Measurements from ENCODE around the gene CTNNA1.

Gene CTNNA1

DNA sequence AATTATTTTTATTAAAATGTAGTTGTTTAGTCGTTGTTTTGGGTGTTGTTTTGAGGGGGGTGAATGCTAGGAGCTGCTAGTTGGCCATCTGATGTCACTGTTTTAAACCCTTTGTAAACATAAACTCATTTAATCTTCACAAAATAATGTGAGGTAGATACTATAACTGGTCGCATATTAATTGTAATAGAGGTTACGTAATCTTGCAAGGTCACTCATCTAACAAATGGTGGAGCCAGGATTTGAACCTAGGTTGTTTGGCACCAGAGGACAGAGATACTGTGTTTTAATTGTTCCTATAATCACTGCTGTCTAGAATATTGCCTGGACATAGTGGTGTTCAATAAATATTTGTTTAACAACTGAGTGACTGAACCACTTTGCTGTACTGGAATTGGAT is 67.5 kb downstream of the CTNNA1 start:
- no peaks in the 10 kb centered on the region for H3K79me2 ChIP-seq (ENCODE audit: insufficient read depth, low read length)

DNA sequence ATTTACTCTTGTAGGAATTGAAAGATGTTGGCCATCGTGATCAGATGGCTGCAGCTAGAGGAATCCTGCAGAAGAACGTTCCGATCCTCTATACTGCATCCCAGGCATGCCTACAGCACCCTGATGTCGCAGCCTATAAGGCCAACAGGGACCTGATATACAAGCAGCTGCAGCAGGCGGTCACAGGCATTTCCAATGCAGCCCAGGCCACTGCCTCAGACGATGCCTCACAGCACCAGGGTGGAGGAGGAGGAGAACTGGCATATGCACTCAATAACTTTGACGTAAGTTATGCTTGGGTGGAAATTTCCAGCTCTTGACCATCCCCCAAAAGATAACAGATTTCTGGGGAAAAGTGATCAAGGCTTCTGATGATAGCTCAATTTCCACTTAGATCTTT is 71.3 kb downstream of the CTNNA1 start:
- TF ChIP-seq, protein P1, sequence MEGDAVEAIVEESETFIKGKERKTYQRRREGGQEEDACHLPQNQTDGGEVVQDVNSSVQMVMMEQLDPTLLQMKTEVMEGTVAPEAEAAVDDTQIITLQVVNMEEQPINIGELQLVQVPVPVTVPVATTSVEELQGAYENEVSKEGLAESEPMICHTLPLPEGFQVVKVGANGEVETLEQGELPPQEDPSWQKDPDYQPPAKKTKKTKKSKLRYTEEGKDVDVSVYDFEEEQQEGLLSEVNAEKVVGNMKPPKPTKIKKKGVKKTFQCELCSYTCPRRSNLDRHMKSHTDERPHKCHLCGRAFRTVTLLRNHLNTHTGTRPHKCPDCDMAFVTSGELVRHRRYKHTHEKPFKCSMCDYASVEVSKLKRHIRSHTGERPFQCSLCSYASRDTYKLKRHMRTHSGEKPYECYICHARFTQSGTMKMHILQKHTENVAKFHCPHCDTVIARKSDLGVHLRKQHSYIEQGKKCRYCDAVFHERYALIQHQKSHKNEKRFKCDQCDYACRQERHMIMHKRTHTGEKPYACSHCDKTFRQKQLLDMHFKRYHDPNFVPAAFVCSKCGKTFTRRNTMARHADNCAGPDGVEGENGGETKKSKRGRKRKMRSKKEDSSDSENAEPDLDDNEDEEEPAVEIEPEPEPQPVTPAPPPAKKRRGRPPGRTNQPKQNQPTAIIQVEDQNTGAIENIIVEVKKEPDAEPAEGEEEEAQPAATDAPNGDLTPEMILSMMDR (conservative IDR thresholded peaks at IDR 0.05; ENCODE audit: low read length), result no peak
- TF ChIP-seq EZH2phosphoT487 (IDR thresholded peaks at IDR 0.05; ENCODE audit: borderline replicate concordance), result no peak
- H2AFZ ChIP-seq (ENCODE audit: low read length), result no peak overlapping the region
- H3K4me1 ChIP-seq (ENCODE audit: insufficient read depth, low read length, poor library complexity, severe bottlenecking), result peaks cover 4% of the 10 kb centered on the region
- no peak overlapping the region for H3K4me2 ChIP-seq (ENCODE audit: low read depth, low read length, poor library complexity, severe bottlenecking)
- no peak overlapping the region for H3K4me3 ChIP-seq (ENCODE audit: low read length, poor library complexity, severe bottlenecking)
- no peaks in the 10 kb centered on the region for H3K9me3 ChIP-seq (ENCODE audit: insufficient read depth, low read depth, low read length)
- H3K9ac ChIP-seq (ENCODE audit: low read depth, low read length, poor library complexity, severe bottlenecking), result no peak overlapping the region
- peaks cover 5% of the 10 kb centered on the region for H4K20me1 ChIP-seq (ENCODE audit: insufficient read depth, low read length, poor library complexity, severe bottlenecking)
- no peaks in the 10 kb centered on the region for H3K27me3 ChIP-seq (ENCODE audit: insufficient read depth, low read length, poor library complexity, severe bottlenecking)
- peaks cover 11% of the 10 kb centered on the region; the same call in 1 of the 2 replicates for H3K36me3 ChIP-seq (ENCODE audit: insufficient read depth, low read length)
- H3F3A ChIP-seq (ENCODE audit: low read depth), result 0 out of 2 replicates have a peak, but pooled peaks cover 6% of the 10 kb centered on the region
- no peaks in the 10 kb centered on the region for H3K9me2 ChIP-seq (replicated peaks; ENCODE audit: low read depth, low read length)
- H3K79me2 ChIP-seq (ENCODE audit: insufficient read depth, low read length), result no peaks in the 10 kb centered on the region

More for the DNA sequence above, 67.5 kb downstream of the CTNNA1 start:
- H4K20me1 ChIP-seq (ENCODE audit: insufficient read depth, low read length, poor library complexity, severe bottlenecking), result peaks cover 5% of the 10 kb centered on the region
- 0 out of 2 replicates have a peak, but pooled peaks cover 6% of the 10 kb centered on the region for H3F3A ChIP-seq (ENCODE audit: low read depth)
- H3K36me3 ChIP-seq (ENCODE audit: insufficient read depth, low read length), result peaks cover 3% of the 10 kb centered on the region; the same call in 1 of the 2 replicates
- no peak overlapping the region for H3K4me2 ChIP-seq (ENCODE audit: low read depth, low read length, poor library complexity, severe bottlenecking)
- H3K9me3 ChIP-seq (ENCODE audit: insufficient read depth, low read depth, low read length), result no peaks in the 10 kb centered on the region
- H3K4me3 ChIP-seq (ENCODE audit: low read length, poor library complexity, severe bottlenecking), result no peak overlapping the region
- H3K27me3 ChIP-seq (ENCODE audit: insufficient read depth, low read length, poor library complexity, severe bottlenecking), result no peaks in the 10 kb centered on the region
- peaks cover 4% of the 10 kb centered on the region for H3K4me1 ChIP-seq (ENCODE audit: insufficient read depth, low read length, poor library complexity, severe bottlenecking)
- H3K9ac ChIP-seq (ENCODE audit: low read depth, low read length, poor library complexity, severe bottlenecking), result no peak overlapping the region
- H2AFZ ChIP-seq (ENCODE audit: low read length), result no peak overlapping the region
- TF ChIP-seq, protein P1 (conservative IDR thresholded peaks at IDR 0.05; ENCODE audit: low read length), result no peak
- no peak for TF ChIP-seq EZH2phosphoT487 (IDR thresholded peaks at IDR 0.05; ENCODE audit: borderline replicate concordance)
- no peaks in the 10 kb centered on the region for H3K9me2 ChIP-seq (replicated peaks; ENCODE audit: low read depth, low read length)

GRCh38 chr5:138824924-138825863 is 72.0 kb downstream of the CTNNA1 start:
- Histone ChIP-seq H3K4me2 (ENCODE audit: low read depth, low read length, poor library complexity, severe bottlenecking) (no peak overlapping the region), H3K36me3 (ENCODE audit: insufficient read depth, low read length) (peaks cover 10% of the 10 kb centered on the region; the same call in 1 of the 2 replicates), H3K79me2 (ENCODE audit: insufficient read depth, low read length) (no peaks in the 10 kb centered on the region), H3K4me1 (ENCODE audit: insufficient read depth, low read length, poor library complexity, severe bottlenecking) (peaks cover 4% of the 10 kb centered on the region), H3K27me3 (ENCODE audit: insufficient read depth, low read length, poor library complexity, severe bottlenecking) (no peaks in the 10 kb centered on the region), H3K9me2 (replicated peaks; ENCODE audit: low read depth, low read length) (no peaks in the 10 kb centered on the region), H3K4me3 (ENCODE audit: low read length, poor library complexity, severe bottlenecking) (no peak overlapping the region), H3K9ac (ENCODE audit: low read depth, low read length, poor library complexity, severe bottlenecking) (no peak overlapping the region), H4K20me1 (ENCODE audit: insufficient read depth, low read length, poor library complexity, severe bottlenecking) (peaks cover 5% of the 10 kb centered on the region), H3F3A (ENCODE audit: low read depth) (0 out of 2 replicates have a peak, but pooled peaks cover 6% of the 10 kb centered on the region), H3K9me3 (ENCODE audit: insufficient read depth, low read depth, low read length) (no peaks in the 10 kb centered on the region), H2AFZ (ENCODE audit: low read length) (no peak overlapping the region)
- TF ChIP-seq, protein P1 (conservative IDR thresholded peaks at IDR 0.05; ENCODE audit: low read length), result peak; percentile 70
- no peak for TF ChIP-seq EZH2phosphoT487 (IDR thresholded peaks at IDR 0.05; ENCODE audit: borderline replicate concordance)
